Gastroesophageal sphincter (tissue), 4 donors: ENCODE data around the gene CCM2L. TPM values are rescaled to one million over a fixed set of nuclear protein-coding genes. Genes with fewer than 3 reads are reported as not detected.

Experiments used
- ATAC-seq: fragments of 150-250 bp; one replicate; pipeline ENCODE4 v1.9.1; 2016; ENCODE audit warnings: mild to moderate bottlenecking, moderate library complexity
- H3K27ac ChIP-seq, 4 donors: fragments of 200-600 bp; sonication (generic) in 3 of 4; 1 replicate in 3 of 4; 2 replicates in 1 of 4; pipeline ENCODE4 v1.5.1; 2016 to 2019
- H3K27me3 ChIP-seq: fragments of 200-600 bp; sonication (generic); one replicate; pipeline ENCODE4 v1.5.1; 2019
- H3K36me3 ChIP-seq, 2 donors: fragments of 200-600 bp; sonication (generic); one replicate each; pipeline ENCODE4 v1.5.1; 2019; ENCODE audit warnings: control low read depth in 1 of 2
- H3K4me1 ChIP-seq, 3 donors: fragments of 200-600 bp; sonication (generic); 1 replicate in 2 of 3; 2 replicates in 1 of 3; pipeline ENCODE4 v1.5.1; 2016 to 2019; ENCODE audit warnings: control low read depth in 2 of 3
- H3K4me3 ChIP-seq, 2 donors: fragments of 200-600 bp; sonication (generic); one replicate each; pipeline ENCODE4 v1.5.1; 2019; ENCODE audit warnings: mild to moderate bottlenecking in 1 of 2, moderate library complexity in 1 of 2
- H3K9me3 ChIP-seq, 3 donors: fragments of 200-600 bp; sonication (generic); one replicate each; pipeline ENCODE4 v1.5.1; 2017 to 2019; ENCODE audit warnings: control low read depth in 2 of 3
- EP300 ChIP-seq: sonication (generic); formaldehyde crosslinking; IDR thresholded peaks from one replicate; pipeline ENCODE4 v1.6.1; 2017; ENCODE audit warnings: antibody characterized with exemption, mild to moderate bottlenecking
- POLR2A ChIP-seq, 2 donors: fragments of 450-650 bp; IDR thresholded peaks; one replicate each; pipeline ENCODE4 v1.6.1; 2017; ENCODE audit warnings: antibody characterized with exemption in 2 of 2, mild to moderate bottlenecking in 2 of 2, moderate library complexity in 1 of 2
- POLR2AphosphoS5 ChIP-seq: sonication (generic); formaldehyde crosslinking; IDR thresholded peaks from one replicate; pipeline ENCODE4 v1.6.1; 2017; ENCODE audit warnings: antibody characterized with exemption
- WGBS, 2 donors: methylation state at CpG; one replicate each; pipeline ENCODE4 v1.1.5; 2018; ENCODE audit warnings: low coverage in 1 of 2; 5-methylcytosine and 5-hydroxymethylcytosine counted together
- total RNA-seq, 4 donors: library from RNA; depleted of rRNA; stranded (reverse); fragments of >200 nt; gene quantifications; one replicate each; pipeline ENCODE4 v1.1.0, GENCODE V29; 2016
- TF ChIP-seq, protein P1 (sequence below), 4 experiments: fragments of 200-600 bp in 2 of 4; fragments of 450-650 bp in 2 of 4; sonication (generic) in 1 of 4; IDR thresholded peaks; one replicate each; pipeline ENCODE4 v1.5.1; 2017 to 2019; ENCODE audit warnings: antibody characterized with exemption in 4 of 4, mild to moderate bottlenecking in 2 of 4, moderate library complexity in 2 of 4

Gene CCM2L
- 1 to 10 TPM; 3.0 to 9.3 (median 5.6) TPM for total RNA-seq

DNA sequence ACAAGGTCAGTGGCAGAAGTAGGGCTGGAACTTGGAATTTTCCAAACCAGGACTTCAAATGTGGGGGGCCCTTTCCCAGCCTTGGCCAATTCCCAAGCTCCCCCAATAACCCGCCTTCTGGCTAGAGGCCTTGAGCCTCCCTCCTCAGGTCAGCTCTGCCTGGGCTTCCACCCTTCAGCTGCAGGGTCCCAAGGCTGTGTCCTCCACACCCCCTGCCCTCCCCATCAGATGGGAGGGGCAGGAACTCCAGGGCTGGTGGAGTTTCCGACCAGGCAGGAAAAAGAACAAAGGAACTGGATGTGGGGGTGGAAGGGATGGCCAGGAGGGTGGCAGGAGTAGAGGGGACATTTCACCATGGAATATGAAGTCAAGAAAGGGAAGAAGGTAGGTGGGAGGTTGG lies at the start of gene CCM2L:
CCM2L (plus strand) TSS at position 338 of the 400 bp plus-strand sequence; CDS start at position 355, 17 bp downstream.
- ATAC-seq: peak; percentile 30
- peak within 1 kb of the TSS in 1 of 2 donors; percentile 42 for H3K4me3 ChIP-seq
- H3K36me3 ChIP-seq: no peaks in the 10 kb centered on the region
- no peaks in the 10 kb centered on the region for H3K9me3 ChIP-seq
- peaks cover 0 to 5% (median 0%) of the 10 kb centered on the region in 3 donors for H3K4me1 ChIP-seq
- TF ChIP-seq, protein P1, sequence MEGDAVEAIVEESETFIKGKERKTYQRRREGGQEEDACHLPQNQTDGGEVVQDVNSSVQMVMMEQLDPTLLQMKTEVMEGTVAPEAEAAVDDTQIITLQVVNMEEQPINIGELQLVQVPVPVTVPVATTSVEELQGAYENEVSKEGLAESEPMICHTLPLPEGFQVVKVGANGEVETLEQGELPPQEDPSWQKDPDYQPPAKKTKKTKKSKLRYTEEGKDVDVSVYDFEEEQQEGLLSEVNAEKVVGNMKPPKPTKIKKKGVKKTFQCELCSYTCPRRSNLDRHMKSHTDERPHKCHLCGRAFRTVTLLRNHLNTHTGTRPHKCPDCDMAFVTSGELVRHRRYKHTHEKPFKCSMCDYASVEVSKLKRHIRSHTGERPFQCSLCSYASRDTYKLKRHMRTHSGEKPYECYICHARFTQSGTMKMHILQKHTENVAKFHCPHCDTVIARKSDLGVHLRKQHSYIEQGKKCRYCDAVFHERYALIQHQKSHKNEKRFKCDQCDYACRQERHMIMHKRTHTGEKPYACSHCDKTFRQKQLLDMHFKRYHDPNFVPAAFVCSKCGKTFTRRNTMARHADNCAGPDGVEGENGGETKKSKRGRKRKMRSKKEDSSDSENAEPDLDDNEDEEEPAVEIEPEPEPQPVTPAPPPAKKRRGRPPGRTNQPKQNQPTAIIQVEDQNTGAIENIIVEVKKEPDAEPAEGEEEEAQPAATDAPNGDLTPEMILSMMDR (IDR thresholded peaks at IDR 0.05): no peak
- TF ChIP-seq EP300: no peak
- no peak for TF ChIP-seq POLR2A (IDR thresholded peaks at IDR 0.05)
- no peak for TF ChIP-seq POLR2AphosphoS5
- WGBS, 2 donors: no CpG with 5 or more reads among the region's 2 CpGs
- H3K27ac ChIP-seq: peak within 1 kb of the TSS in 3 of 4 donors; percentile 49 to 68 (median 55)
- H3K27me3 ChIP-seq: peaks cover 81% of the 10 kb centered on the region

DNA sequence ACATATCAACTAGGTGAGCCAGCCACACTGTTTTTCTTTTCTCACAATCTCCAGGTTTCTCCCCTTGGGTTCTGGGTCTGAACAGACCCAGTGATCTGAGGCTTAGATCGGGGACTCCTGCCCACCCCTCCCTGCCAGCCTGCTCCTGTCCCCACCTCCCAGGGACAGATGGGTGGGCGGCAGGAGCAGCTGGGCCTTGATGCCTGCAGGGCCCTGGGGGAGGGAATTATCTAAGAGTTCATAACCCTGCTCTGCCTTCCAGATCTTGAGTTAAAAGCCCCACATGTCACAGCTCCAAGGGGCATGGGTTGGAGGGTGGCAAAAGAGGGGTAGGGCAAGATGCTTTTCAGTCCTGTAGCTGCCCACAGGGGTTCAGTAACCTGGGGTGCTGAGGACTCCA lies 47.5 kb upstream of the CCM2L start:
- Histone ChIP-seq H3K27ac (no peak overlapping the region), H3K9me3 (no peaks in the 10 kb centered on the region), H3K36me3 (no peaks in the 10 kb centered on the region), H3K27me3 (peaks cover 78% of the 10 kb centered on the region), H3K4me3 (no peak overlapping the region), H3K4me1 (peaks cover 0 to under 1% (median 0%) of the 10 kb centered on the region in 3 donors)
- no CpG with 5 or more reads among the region's 2 CpGs for WGBS, 2 donors
- ATAC-seq: no peak
- TF ChIP-seq POLR2AphosphoS5: no peak
- no peak for TF ChIP-seq EP300
- TF ChIP-seq, protein P1 (IDR thresholded peaks at IDR 0.05): no peak
- no peak for TF ChIP-seq POLR2A (IDR thresholded peaks at IDR 0.05)

DNA sequence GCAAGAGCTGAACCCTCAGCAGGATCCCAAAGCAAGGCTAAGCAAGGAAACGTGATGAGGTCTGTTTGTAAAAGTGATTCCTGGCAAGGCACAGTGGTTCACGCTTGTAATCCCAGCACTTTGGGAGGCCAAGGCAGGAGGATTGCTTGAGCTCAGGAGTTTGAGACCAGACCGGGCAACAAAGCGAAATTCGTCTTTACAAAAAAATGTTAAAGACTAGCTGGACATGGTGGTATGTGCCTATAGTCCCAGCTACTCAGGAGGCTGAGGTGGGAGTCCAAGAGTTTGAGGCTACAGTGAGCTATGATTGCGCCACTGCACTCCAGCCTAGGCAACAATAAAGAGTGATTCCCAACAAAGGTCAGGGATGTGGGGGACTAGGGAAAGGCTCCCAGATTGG lies 46.3 kb upstream of the CCM2L start:
- TF ChIP-seq, protein P1 (IDR thresholded peaks at IDR 0.05): no peak
- TF ChIP-seq POLR2A (IDR thresholded peaks at IDR 0.05): no peak
- TF ChIP-seq POLR2AphosphoS5: no peak
- no peak for TF ChIP-seq EP300
- Histone ChIP-seq H3K9me3 (no peaks in the 10 kb centered on the region), H3K36me3 (no peaks in the 10 kb centered on the region), H3K27me3 (peaks cover 80% of the 10 kb centered on the region), H3K4me3 (no peak overlapping the region), H3K27ac (no peak overlapping the region), H3K4me1 (peaks cover 0 to 3% (median 0%) of the 10 kb centered on the region in 3 donors)
- ATAC-seq: no peak
- 62 to 64% methylated on average over 6 of the region's 6 CpGs for WGBS, 2 donors

DNA sequence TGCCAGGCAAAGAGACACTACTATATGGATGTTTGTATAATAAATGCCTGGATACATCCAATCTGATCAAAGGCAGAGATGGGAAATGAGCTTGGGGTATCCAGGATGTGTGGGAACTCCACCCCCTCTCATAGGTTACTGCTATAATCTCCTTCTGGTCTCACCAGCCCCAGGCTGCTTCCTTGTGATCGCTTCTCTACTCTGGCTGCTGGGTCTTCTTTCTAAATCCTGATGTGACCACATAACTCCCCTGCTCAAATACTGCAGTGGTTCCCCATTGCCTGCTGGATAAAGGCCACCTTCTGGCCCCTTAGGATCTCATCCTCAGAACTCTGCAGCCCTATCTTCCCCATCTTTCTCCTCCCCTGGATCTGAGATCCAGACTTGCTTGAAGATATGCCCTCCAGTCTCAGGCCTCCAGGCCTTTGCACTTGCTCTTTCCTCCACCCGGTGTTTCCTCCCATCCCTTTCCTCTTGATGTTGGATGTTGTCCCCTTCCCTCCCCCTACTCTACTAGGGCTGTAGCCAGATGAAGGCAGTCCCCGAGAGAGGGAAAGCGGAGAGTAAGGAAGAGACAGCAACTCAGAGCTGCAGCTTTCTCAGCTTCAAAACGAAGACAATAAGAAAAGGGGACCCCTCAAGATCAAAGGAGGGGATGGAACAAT lies 43.1 kb upstream of the CCM2L start:
- Histone ChIP-seq H3K4me1 (peaks cover 0 to 3% (median 0%) of the 10 kb centered on the region in 3 donors), H3K27me3 (peaks cover 83% of the 10 kb centered on the region), H3K4me3 (no peak overlapping the region), H3K9me3 (no peaks in the 10 kb centered on the region), H3K36me3 (no peaks in the 10 kb centered on the region), H3K27ac (no peak overlapping the region)
- ATAC-seq: no peak
- WGBS, 2 donors: 8 to 21% methylated on average over 2 of the region's 5 CpGs
- TF ChIP-seq EP300: no peak
- no peak for TF ChIP-seq POLR2A (IDR thresholded peaks at IDR 0.05)
- no peak for TF ChIP-seq POLR2AphosphoS5
- TF ChIP-seq, protein P1 (IDR thresholded peaks at IDR 0.05): no peak

DNA sequence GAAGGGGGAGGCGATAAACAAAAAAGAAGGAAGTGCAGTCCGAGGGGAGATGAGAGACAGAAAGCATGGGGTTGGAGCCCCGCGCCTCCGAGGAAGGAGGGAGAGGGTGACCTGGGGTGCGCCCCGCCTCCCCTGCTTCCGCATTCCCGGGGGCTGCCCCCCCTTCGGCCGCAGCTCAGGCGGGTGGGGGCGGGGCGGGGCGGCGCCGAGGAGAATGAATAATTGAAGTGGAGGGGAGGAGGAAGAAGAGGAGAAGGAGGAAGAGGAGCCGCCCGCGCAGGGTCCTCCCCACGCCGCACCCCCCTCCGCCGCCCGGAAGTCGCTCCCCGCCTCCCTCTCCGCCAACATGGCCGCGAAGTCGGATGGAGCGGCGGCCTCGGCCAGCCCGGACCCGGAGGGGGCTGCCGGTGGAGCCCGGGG lies 42.4 kb upstream of the CCM2L start, which contains the start of gene XKR7:
XKR7 (plus strand) TSS at position 322 of the 420 bp plus-strand sequence; CDS start at position 347, 25 bp downstream.
- Histone ChIP-seq H3K27ac (no peak within 1 kb of the TSS), H3K36me3 (no peaks in the 10 kb centered on the region), H3K27me3 (peaks cover 87% of the 10 kb centered on the region), H3K4me1 (peaks cover 0 to 3% (median 0%) of the 10 kb centered on the region in 3 donors), H3K4me3 (peak within 1 kb of the TSS in 1 of 2 donors; percentile 16), H3K9me3 (no peaks in the 10 kb centered on the region)
- no peak for ATAC-seq
- WGBS, 2 donors: 0% methylated on average over 2 to 12 of the region's 38 CpGs
- TF ChIP-seq, protein P1 (IDR thresholded peaks at IDR 0.05): no peak
- no peak for TF ChIP-seq EP300
